OCI-LY7 (cell line): ENCODE data around the gene ANKRD18A. TPM values are rescaled to one million over a fixed set of nuclear protein-coding genes. Genes with fewer than 3 reads are reported as not detected.
"Not testable (repeated sequence)": the region's sequence is repeated elsewhere in the genome, so short reads cannot be mapped to it uniquely, and the experiment has no call there.

Experiments
- BruUV-seq: library from RNA; stranded (reverse); fragments of 400-500 nt; replicated peaks from 2 replicates; lab custom pipeline; 2021; lab: Mats Ljungman, UMichigan
- CTCF ChIA-PET: fragments of 300-600 bp; sonication (Branson Sonifier 250); formaldehyde crosslinking; loops from one replicate; lab custom pipeline; 2022; ENCODE audit warnings: antibody characterized with exemption; ENCODE audit not compliant: unreplicated experiment; lab: Charles Lee
- POLR2A ChIA-PET: fragments of 300-600 bp; sonication (Branson Sonifier 250); formaldehyde crosslinking; loops from one replicate; lab custom pipeline; 2022; ENCODE audit warnings: antibody characterized with exemption; lab: Charles Lee
- DNase-seq: peaks from one replicate; pipeline ENCODE4 v3.0.0-alpha.2; 2015; ENCODE audit warnings: low spot score
- H2AFZ ChIP-seq: fragments of 200-600 bp; sonication (generic), shearing (Covaris generic); 2 replicates; pipeline ENCODE4 v1.6.1; 2014; ENCODE audit warnings: mild to moderate bottlenecking, antibody characterized with exemption, low read length, moderate library complexity
- H3K27ac ChIP-seq: fragments of 200-600 bp; sonication (generic); 2 replicates; pipeline ENCODE4 v1.5.1; 2014; ENCODE audit warnings: mixed run types, low read depth, mild to moderate bottlenecking, moderate library complexity, low read length, inconsistent platforms; ENCODE audit not compliant: poor library complexity, severe bottlenecking
- H3K36me3 ChIP-seq: fragments of 200-600 bp; sonication (generic); 2 replicates; pipeline ENCODE4 v1.6.1; 2014; ENCODE audit warnings: mild to moderate bottlenecking, antibody characterized with exemption, low read length, moderate library complexity, mixed read lengths; ENCODE audit not compliant: insufficient read depth
- H3K4me1 ChIP-seq: fragments of 200-600 bp; sonication (generic); 2 replicates; pipeline ENCODE4 v1.5.1; 2014; ENCODE audit warnings: mild to moderate bottlenecking, low read length; ENCODE audit not compliant: insufficient read depth, poor library complexity, severe bottlenecking
- H3K4me2 ChIP-seq: fragments of 200-600 bp; sonication (generic); 2 replicates; pipeline ENCODE4 v1.6.1; 2014; ENCODE audit warnings: mild to moderate bottlenecking, low read length
- H3K4me3 ChIP-seq: fragments of 200-600 bp; sonication (generic); 2 replicates; pipeline ENCODE4 v1.5.1; 2014; ENCODE audit warnings: mild to moderate bottlenecking, low read depth, low read length; ENCODE audit not compliant: poor library complexity, severe bottlenecking
- H3K79me2 ChIP-seq: fragments of 200-600 bp; sonication (generic); 2 replicates; pipeline ENCODE4 v1.6.1; 2016; ENCODE audit warnings: low read depth, mild to moderate bottlenecking, low read length, moderate library complexity, mixed read lengths; ENCODE audit not compliant: insufficient read depth
- H3K9me2 ChIP-seq: fragments of 200-600 bp; sonication (generic); 2 replicates; pipeline ENCODE4 v1.6.1; 2016; ENCODE audit warnings: mild to moderate bottlenecking, low read length, mixed read lengths; ENCODE audit not compliant: insufficient read depth
- H3K9me3 ChIP-seq: fragments of 200-600 bp; sonication (generic); 2 replicates; pipeline ENCODE4 v1.6.1; 2014; ENCODE audit warnings: mild to moderate bottlenecking, mixed run types, low read length, mixed read lengths
- H4K20me1 ChIP-seq: fragments of 200-600 bp; sonication (generic); 2 replicates; pipeline ENCODE4 v1.6.1; 2014; ENCODE audit warnings: mild to moderate bottlenecking, antibody characterized with exemption, low read length, moderate library complexity, mixed read lengths; ENCODE audit not compliant: insufficient read depth
- intact Hi-C: fragments of 100-400 bp; cut with micrococcal nuclease; formaldehyde crosslinking; loops from one replicate; pipeline ENCODE4 v1.10.0; 2022; ENCODE audit not compliant: unreplicated experiment
- total RNA-seq, 2 experiments: library from RNA; depleted of rRNA in 1 of 2; stranded (reverse); fragments of >200 nt in 1 of 2; shearing (Covaris generic) in 1 of 2; gene quantifications; 2 replicates each; pipeline ENCODE4 v1.2.3, GENCODE V29; 2014 to 2022

ANKRD18A gene
- total RNA-seq, 2 experiments from 2014 or later = not detected

- H4K20me1 ChIP-seq, DNase-seq, intact Hi-C loops, H3K4me2 ChIP-seq, POLR2A ChIA-PET, H3K9me2 ChIP-seq, H2AFZ ChIP-seq, CTCF ChIA-PET, H3K27ac ChIP-seq, H3K4me1 ChIP-seq, BruUV-seq, H3K9me3 ChIP-seq, H3K79me2 ChIP-seq, H3K36me3 ChIP-seq, H3K4me3 ChIP-seq: not testable (repeated sequence)
Measured at GRCh38 chr9:38591346-38592063, 28.9 kb downstream of the ANKRD18A start.

DNA sequence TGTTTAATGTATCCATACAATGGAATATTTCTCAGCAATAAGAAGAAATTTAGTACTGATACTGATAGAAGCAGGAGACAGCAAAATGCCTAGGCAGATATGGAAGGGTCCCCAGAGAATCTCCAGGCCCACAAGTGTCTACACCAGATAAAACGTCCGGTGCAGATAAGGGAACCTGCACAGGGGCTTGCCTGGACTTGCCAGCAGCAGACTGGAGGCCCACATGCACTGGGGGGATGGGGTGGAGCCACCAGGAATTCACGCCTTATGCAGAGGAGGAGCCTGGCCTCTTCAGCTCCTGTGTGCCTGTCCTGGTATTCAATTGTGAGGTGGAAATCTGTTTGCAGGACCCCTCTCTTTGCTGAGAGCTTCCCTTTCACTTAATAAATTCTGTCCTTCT lies 36.6 kb downstream of the ANKRD18A start:
- POLR2A ChIA-PET, H3K36me3 ChIP-seq, DNase-seq, H3K4me3 ChIP-seq, H4K20me1 ChIP-seq, H3K4me1 ChIP-seq, H2AFZ ChIP-seq, H3K9me2 ChIP-seq, BruUV-seq, H3K79me2 ChIP-seq, intact Hi-C loops, CTCF ChIA-PET, H3K27ac ChIP-seq, H3K9me3 ChIP-seq, H3K4me2 ChIP-seq: not testable (repeated sequence)

DNA sequence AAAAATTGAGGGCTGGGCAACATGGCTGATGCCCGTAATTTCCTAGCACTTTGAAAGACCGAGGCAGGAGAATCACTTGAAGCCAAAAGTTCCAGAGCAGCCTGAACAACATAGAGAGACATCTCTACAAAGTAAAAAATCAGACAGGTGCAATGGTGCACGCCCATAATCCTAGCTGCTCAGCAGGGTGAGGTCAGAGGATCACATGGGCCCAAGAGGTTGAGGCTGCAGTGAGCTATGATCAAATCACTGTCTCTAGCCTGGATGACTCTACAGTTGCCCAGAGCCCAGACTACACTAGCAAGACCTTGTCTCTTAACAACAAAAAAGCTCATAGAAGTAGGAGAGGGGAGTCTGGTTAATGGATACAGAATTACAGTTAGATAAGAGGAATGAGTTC lies 40.3 kb downstream of the ANKRD18A start:
- H4K20me1 ChIP-seq, CTCF ChIA-PET, BruUV-seq, POLR2A ChIA-PET, H3K4me1 ChIP-seq, H3K27ac ChIP-seq, H3K9me3 ChIP-seq, intact Hi-C loops, H3K79me2 ChIP-seq, H2AFZ ChIP-seq, H3K4me3 ChIP-seq, DNase-seq, H3K9me2 ChIP-seq, H3K36me3 ChIP-seq, H3K4me2 ChIP-seq: not testable (repeated sequence)

- POLR2A ChIA-PET, H3K9me3 ChIP-seq, CTCF ChIA-PET, DNase-seq, H3K4me2 ChIP-seq, H4K20me1 ChIP-seq, H3K4me3 ChIP-seq, H3K9me2 ChIP-seq, H3K4me1 ChIP-seq, H3K79me2 ChIP-seq, H2AFZ ChIP-seq, BruUV-seq, H3K36me3 ChIP-seq, intact Hi-C loops, H3K27ac ChIP-seq: not testable (repeated sequence)
Measured at GRCh38 chr9:38576181-38576580, 44.2 kb downstream of the ANKRD18A start.

- H3K36me3 ChIP-seq, H3K4me1 ChIP-seq, DNase-seq, H3K9me3 ChIP-seq, CTCF ChIA-PET, H4K20me1 ChIP-seq, H2AFZ ChIP-seq, POLR2A ChIA-PET, H3K27ac ChIP-seq, H3K4me3 ChIP-seq, H3K79me2 ChIP-seq, H3K9me2 ChIP-seq, BruUV-seq, intact Hi-C loops, H3K4me2 ChIP-seq: not testable (repeated sequence)
Measured at GRCh38 chr9:38566048-38566447, 54.3 kb downstream of the ANKRD18A start.

GRCh38 chr9:38565178-38565577 lies 55.2 kb downstream of the ANKRD18A start:
- H3K4me1 ChIP-seq, BruUV-seq, H3K9me3 ChIP-seq, H3K4me2 ChIP-seq, H2AFZ ChIP-seq, H3K27ac ChIP-seq, H3K9me2 ChIP-seq, H3K79me2 ChIP-seq, DNase-seq, H3K36me3 ChIP-seq, CTCF ChIA-PET, intact Hi-C loops, H3K4me3 ChIP-seq, H4K20me1 ChIP-seq, POLR2A ChIA-PET: not testable (repeated sequence)
